ENCODE data around the gene SLC35G3.
A peak's percentile ranks its signal among the peaks of the same experiment; 100 is the strongest.
"Not testable (repeated sequence)": the region's sequence is repeated elsewhere in the genome, so short reads cannot be mapped to it uniquely, and the experiment has no call there.

The SLC35G3 gene

DNA sequence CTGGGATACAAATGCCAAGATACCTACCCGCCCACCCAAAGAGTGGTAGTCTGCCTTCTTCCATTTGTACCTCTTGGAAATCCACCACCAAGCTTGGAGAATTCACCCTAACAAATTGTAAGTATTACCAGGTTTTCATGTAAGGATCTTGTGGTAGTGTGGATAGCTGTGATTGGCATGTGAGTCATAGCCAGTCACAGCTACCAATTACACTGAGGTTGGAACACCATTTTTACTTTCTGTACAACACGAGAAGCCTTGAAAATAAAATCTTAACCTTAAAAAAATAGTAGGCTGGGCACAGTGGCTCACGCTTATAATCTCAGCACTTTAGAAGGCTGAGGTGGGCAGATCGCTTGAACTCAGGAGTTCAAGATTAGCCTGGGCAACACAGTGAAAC lies 18.5 kb upstream of the SLC35G3 start:
- no peak for DNase-seq

DNA sequence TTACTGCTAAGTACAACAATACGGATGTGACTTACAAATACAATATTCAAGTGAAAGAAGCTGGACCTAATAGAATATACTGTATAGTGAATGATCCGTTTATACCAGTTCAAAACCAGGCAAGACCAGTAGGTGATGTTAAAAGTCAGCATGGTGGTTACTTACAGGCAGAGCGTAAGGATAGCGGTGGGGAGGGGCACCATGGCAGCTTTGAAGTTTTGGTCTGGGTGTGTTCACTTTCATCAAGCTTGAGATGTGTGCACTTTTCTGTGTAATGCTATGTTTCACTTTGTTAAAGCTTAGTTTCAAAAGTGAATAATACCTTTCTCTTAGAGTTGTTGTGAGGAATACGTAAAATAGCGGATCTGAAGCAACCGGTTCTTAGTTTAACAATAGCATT lies 16.5 kb upstream of the SLC35G3 start:
- no peak for DNase-seq

DNA sequence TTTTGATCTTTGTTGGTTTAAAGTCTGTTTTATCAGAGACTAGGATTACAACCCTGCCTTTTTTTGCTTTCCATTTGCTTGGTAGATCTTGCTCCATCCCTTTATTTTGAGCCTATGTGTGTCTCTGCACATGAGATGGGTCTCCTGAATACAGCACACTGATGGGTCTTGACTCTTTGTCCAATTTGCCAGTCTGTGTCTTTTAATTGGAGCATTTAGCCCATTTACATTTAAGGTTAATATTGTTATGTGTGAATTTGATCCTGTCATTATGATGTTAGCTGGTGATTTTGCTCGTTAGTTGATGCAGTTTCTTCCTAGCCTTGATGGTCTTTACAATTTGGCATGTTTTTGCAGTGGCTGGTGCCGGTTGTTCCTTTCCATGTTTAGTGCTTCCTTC lies 8.4 kb upstream of the SLC35G3 start:
- not testable (repeated sequence) for DNase-seq

DNA sequence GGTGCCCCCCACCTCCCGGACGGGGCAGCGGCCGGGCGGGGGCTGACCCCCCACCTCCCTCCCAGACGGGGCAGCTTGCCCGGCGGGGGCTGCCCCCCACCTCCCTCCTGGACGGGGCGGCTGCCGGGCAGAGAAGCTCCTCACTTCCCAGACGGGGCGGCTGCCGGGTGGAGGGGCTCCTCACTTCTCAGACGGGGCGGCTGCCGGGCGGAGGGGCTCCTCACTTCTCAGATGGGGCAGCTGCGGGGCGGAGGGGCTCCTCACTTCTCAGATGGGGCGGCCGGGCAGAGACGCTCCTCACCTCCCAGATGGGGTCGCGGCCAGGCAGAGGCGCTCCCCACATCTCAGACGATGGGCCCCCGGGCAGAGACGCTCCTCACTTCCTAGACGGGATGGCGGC lies 869 bp upstream of the SLC35G3 start:
- not testable (repeated sequence) for DNase-seq

DNA sequence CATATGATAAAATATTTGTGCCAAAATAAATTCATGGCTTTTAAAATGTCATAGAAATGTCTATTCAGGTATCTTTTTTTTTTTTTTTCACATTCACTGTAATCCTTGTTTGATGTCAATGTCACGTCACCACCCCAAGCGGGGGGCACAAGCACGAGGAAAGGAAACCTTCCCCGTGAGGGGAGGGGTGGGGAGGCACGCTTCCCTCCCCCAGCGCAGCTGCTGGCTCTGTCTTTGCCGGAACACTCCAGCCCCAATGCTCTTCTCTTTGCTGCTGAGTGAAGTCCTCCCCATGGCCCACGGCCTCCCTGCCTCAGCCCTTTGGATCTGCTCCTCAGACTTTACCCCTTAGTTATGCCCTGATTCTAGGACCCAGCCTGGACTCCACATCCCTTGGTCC lies 1.5 kb downstream of the SLC35G3 start:
- DNase-seq = no peak

DNA sequence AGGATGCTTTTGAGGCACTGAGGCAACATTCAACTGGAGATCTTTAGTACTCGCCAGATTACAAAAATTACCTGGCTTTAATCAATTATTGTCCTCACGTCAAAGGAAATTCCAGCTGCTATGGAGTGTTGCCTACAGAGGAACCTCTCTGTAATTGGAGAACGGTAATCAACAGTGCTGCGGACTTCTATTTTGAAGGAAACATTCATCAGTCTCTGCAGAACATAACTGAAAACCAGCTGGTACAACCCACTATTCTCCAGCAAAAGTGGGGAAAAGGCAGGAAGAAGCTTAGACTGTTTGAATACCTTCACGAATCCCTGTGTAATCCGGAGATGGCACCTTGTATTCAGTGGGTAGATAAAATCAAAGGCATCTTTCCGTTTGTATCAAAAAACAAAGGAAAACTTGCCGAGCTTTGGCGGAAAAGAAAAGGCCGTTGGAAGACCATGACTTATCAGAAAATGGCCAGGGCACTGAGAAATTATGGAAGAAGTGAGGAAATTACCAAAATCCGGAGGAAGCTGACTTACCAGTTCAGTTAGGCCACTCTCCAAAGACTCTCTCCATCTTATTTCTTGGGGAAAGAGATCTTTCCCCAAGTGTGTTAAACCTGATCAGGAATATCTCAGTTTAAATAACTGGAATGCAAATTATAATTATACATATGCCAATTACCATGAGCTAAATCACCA lies 3.0 kb downstream of the SLC35G3 start:
- DNase-seq = no peak

DNA sequence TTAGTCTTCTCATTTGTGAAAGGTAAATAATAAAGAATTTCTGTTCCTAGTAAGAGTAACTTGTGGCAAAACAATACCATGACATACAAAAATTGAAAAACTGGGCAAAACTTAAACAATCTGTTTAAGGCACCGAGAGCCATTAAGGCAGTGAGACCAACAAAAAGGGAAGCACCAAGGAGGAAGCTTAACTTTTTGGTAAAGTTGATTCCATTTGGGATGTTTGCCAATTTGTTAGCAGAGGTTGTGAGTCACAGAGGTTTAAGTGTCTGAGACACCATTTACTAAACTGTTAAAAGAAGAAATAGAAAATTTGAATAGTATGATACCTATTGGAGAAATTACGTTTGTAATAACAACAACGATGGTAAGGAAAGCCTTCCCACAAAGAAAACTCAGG lies 4.9 kb downstream of the SLC35G3 start:
- no peak for DNase-seq

DNA sequence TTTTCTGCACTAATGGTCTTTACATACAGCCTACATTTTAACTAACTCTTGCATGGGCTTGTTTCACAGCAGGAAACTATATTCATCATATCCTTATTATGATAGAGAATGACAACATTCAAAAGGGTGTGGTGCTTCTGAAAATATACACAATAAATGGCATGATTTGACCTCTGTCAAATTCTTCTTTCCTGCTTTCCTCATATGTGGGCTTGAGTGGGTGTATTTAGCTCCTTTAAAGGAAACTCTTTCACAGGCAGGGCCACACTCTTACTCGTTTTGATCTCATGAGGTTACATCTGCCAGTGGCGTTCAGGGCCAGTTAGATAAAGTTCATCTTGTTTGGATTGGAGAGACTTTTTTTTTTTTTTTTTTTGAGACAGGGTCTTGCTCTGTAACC lies 6.1 kb downstream of the SLC35G3 start:
- DNase-seq = no peak

DNA sequence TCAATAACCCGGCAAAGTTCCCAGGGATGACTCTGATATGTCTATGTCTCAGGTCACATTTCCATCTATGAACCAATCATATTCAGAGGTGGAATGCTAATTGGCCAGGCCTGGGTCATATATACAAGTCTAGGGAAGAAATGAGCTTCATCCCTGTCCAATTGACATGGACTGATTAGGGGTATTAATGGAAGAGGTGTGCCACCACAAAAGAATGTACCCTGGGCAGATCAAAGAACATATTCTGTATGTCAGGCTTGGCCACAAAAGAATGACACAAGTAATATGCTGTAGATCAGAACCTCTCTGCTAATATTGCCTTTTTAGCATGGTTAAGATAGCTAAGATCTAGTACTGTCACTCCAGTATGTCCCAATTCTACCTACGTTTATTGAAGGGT lies 6.7 kb downstream of the SLC35G3 start:
- no peak for DNase-seq

DNA sequence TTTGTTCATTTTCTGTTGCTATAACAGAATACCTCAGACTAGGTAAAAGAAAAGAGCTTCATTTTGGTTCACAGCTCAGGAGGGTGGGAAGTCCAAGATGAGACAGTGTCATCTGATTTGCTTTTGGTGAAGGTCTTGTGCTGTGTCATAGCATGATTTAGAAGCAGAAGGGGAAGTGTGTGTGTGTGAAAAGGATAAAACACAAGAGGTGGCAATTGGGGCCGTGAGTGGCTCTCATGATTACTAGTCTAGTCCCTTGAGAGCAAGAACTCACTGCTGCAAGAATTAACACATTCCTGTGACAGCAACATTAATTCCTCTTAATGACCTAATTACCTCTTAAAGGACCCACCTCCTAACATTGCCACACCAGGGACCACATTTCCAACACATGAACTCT lies 8.3 kb downstream of the SLC35G3 start:
- DNase-seq = no peak

DNA sequence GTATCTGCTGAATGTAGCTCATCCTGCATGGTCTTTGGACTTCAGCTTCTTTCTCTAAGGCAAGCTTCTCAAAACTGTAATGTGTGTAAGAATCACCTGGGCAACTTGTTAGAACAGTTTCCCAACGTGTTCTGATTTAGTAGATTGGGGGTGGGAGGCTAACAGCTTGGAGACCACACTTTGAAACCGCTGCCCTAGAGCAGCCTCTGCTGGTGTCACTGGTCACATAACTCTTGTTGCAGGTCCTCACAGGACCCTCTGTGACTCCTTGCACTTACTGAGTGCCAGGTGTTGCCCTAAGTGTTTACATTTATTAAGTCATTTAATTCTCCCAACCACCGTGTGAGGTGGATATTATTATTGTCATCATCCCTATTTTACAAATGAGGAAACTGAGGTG lies 9.9 kb downstream of the SLC35G3 start:
- DNase-seq = no peak

DNA sequence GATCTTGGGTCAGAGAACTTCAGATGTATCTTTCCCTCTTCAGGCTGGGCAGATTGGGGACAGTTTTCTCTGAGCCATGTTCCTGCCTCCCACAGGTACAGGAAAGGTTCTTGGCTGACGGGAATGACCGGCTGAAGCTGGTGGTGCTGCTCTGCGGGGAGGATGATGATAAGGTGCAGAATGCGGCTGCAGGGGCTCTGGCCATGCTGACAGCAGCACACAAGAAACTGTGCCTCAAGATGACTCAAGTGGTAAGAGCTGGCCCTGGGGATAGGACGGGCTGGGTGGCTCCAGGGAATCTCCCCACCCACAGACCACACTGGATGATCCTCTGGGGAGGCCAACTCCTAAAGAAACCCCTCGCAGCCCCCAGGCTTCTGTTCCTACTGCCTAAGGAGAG lies 10.9 kb downstream of the SLC35G3 start:
- no peak for DNase-seq

DNA sequence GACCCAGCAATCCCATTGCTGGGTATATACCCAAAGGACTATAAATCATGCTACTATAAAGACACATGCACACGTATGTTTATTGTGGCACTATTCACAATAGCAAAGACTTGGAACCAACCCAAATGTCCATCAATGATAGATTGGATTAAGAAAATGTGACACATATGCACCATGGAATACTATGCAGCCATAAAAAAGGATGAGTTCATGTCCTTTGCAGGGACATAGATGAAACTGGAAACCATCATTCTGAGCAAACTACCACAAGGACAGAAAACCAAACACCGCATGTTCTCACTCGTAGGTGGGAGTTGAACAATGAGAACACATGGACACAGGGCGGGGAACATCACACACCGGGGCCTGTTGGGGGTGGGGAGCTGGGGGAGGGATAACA lies 14.8 kb downstream of the SLC35G3 start:
- DNase-seq = not testable (repeated sequence)

DNA sequence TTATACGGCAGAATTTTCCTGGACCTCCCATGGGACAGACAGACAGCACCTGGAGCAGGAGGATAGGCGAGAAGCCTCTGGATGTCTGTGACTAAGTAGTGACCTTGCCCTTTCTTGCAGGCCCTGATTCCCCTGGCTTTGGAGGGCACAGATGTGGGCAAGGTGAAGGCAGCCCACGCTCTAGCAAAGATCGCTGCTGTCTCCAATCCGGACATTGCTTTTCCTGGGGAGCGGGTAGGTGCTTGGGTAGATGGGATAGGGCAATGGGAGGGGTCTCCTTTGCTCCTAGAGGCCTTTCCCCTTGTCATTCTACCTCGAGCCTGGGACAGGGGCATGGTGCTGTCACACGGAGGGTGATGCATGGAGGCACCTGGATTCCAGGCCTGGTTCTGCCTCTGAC lies 17.3 kb downstream of the SLC35G3 start:
- no peak for DNase-seq

DNA sequence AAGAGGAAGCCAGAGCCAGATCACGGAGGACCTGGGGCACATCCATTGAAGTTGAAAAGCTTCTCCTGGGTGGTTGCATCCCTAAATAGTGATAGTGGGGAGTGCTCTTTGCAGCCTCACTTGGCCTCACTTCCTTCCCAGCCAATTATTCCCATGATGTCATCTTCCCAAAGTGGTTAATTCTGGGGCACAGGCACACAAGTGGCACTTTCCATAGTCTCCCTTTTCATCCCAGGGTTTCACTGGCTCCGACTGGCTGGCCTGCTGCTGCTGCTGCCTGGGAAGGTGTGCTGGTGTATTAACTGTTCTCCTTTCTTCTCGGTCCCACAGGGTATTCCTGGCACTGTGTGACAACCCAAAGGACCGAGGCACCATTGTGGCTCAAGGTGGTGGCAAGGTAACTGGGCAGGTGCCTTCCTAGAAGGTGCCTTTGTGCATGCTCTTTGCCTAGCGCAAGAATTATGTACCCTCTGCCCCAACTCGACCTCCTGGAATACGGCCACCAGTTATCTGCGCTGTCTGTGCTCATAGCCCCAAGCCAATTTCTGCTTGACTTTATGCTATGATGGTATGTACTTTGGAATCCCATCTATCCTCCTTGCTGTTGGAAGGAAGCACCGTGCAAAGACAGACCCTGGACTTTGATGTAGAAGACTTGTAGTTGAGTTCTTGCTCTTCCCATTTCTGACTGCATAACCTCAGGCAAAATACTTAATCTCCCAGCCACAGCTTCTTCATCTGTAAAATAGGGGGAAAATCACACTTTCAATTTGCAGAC lies 18.4 kb downstream of the SLC35G3 start:
- no peak for DNase-seq

DNA sequence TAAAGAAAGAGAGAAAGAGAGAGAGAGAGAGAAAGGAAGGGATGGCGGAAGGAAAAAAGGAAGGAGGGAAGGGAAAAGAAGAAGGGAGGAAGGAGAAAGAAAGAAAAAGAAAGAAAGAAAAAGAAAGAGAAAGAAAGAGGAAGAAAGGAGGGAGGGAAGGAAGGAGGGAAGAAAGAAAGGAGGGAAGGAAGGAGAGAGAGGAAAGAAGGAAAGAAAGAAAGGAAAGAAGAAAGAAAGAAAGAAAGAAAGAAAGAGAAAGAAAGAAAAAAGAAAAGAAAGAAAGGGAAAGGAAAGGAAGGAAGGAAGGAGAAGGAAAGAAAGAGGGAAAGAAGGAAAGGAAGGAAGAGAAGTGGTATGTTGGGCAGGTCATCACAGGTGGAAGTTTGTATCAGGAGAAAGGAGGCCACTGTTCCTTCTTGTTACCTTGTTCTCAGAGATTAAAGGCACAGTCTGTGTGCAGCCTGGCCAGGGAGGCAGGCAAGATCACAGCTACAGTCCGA lies 19.3 kb downstream of the SLC35G3 start:
- DNase-seq = no peak

DNA sequence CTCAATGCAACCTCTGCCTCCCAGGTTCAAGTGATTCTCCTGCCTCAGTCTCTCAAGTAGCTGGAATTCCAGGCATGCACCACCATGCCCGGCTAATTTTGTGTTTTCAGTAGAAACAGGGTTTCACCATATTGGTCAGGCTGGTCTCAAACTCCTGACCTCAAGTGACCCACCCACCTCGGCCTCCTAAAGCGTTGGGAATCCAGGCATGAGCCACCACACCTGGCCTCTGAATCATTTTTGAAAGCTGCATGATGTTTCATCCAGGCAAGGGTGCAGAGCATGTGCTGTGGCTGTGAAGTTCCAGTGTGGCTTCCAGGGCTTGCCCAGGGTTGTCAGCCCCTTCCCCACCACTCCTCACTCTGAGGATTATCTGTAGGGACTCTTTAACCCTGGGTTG lies 21.9 kb downstream of the SLC35G3 start:
- DNase-seq = not testable (repeated sequence)

DNA sequence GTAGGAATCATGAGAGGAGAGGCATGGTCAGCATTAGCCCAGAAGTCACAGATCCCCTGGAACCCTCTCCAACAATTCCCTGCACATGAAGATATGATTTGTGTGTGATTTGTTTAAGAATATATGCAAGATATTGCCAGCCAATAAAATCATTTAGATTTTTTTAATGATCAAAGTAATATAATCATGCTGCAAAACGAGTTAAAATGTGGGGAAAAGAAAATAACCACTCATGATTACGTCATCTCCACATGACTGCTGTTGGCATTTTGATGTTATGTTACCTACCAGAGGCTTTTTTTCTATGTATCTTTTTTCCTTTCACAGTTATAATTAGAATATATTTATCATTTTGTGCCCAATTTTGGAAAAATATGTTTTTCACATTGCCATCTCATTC lies 22.4 kb downstream of the SLC35G3 start:
- no peak for DNase-seq

DNA sequence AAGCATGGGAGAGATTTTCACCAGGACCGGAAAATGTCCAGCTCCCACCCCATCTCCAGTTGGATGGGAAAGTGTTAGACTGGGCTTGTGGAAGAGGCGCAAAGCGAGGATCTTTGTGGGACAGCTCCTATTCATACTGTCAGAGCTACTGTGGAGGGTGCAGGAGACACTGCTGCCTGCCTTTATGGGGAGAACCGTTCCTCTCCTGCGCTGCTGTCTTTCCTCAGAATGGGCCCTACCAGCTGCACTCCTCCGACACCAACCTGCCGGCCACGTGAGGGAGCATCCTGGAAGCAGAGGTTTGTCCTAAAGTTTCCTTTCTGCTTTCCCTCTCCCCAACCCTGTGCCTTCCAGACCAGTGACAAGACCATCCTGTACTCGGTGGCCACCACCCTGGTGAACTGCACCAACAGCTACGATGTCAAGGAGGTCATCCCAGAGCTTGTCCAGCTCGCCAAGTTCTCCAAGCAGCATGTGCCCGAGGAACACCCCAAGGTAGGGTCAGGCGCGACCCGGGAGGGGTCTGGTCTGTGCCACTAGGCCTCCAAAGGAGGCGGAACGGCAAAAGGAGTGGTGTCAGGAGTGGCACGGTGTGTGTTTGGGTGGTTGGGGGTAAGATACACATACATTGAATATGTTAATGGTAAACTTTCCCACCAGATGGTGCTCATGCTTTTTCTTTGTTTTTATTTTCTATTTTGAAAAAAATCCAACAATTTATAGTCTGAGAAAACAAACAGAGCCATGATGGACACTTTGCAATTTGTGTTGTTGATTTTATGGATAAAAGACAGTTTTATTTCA lies 23.0 kb downstream of the SLC35G3 start:
- DNase-seq = no peak

DNA sequence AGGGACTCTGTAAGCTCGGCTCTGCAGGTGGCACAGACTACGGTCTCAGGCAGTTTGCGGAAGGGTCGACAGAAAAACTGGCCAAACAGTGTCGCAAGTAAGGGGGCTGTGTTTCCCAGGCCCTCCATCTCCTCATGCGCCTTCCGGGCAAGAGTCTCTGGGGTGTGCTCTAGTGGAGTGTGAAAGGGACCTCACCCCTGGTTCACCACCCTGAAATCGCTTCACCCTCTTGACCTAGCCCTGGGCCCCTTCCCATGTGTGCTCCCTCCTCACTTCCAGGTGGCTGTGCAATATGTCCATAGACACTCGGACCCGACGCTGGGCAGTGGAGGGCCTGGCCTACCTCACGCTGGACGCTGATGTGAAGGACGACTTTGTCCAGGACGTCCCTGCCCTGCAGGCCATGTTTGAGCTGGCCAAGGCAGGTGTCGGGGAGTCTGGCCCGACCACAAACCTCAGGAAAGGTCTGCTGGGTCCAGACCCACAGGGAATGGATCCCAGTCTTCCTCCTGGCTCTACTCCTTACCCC lies 24.3 kb downstream of the SLC35G3 start:
- no peak for DNase-seq

DNA sequence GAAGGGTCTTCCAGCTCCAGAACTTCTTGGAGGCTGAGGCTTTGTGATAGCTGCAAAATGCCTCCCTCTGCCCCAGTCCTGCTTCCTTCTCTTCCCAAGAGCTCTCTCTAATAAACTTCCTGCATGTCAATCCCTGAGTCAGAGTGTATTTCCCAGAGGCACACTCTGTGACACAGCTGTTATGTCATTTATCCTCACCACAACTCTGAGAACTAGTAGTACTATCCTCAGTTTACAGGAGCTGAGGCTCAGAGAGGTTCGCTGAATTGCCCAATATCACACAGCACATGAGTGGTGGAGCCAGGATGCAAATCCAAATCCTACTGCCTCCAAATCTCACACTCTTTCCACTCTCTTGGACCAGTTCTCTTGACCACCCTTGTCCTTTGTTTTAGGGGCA lies 26.5 kb downstream of the SLC35G3 start:
- DNase-seq = no peak

DNA sequence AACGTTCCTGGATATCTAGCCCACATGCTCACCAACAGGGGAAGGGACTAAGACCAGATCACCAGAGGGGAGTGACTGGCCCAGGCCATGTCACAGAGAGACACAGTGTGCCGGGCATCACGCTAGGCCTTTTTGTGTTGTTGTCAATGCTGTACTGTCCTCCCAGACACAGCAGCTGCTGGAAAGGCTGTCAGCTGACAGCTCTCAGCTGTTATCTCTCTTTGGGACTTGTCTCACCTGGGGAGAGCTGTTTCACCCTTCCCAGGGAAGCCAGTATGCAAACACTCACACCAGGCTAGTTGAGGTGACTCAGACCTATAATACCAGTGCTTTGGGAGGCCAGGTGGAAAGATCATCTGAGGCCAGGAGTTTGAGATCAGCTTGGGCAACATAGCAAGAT lies 27.1 kb downstream of the SLC35G3 start:
- peak in 13 of 56 donors; percentile 3 to 39 (median 12) for DNase-seq

All from nucleus accumbens (tissue), 56 donors.